GM12801 (cell line): ENCODE measurements around the gene KCNK1.

Experiments used
- CTCF ChIP-seq: IDR thresholded peaks from one replicate; pipeline ENCODE4 v1.5.1; 2011; ENCODE audit warnings: control low read depth; ENCODE audit not compliant: insufficient read length; ENCODE audit errors: extremely low read depth

KCNK1 gene

GRCh38 chr1:233613252-233614172 lies at the start of gene KCNK1:
TSS of gene KCNK1 (plus strand) at chr1:233614106. CDS start at chr1:233614172, 66 bp downstream.
- TF ChIP-seq CTCF, result no peak

- TF ChIP-seq CTCF, result no peak
Measured at GRCh38 chr1:233565313-233565712, 48.6 kb upstream of the KCNK1 start.

DNA sequence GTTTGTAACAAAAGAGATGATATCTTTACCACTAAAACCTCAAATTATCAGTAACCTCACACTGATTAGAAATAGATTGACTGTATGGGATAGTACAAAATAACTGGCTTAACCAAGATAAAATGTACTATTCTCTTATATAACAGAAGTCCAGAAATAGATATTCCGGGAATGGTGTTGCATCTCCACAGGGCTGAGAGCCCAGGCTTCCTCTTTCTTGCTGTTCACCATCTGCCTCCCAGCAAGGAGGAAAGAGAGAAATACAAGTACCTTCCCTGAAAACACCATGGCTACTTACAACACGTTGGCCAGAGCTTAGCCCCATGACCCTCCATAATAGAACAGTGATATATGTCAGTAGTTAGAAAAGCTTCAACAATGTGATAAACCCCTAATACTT lies 47.0 kb upstream of the KCNK1 start:
- TF ChIP-seq CTCF, result no peak

GRCh38 chr1:233569636-233570035 lies 44.3 kb upstream of the KCNK1 start:
- no peak for TF ChIP-seq CTCF

DNA sequence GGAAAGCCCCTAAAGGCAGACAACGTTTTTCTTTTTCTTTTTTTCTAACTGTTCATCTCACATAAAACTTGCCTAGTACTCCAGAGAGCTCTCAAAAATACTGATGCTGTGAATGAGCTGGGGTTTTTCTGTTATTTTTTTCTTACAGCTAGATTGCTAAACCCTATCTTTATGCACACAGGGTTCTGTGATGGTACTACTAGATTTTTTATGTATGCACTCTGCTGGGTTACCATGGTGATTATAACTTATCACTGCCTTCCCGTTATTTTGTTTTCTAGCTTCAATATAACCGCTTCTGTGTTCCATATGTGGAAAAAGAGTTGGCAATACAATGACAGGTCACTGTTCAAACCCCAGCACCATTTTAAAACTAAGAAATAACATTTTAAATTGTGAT lies 43.7 kb upstream of the KCNK1 start:
- TF ChIP-seq CTCF, result no peak

GRCh38 chr1:233570706-233571105 lies 43.2 kb upstream of the KCNK1 start:
- TF ChIP-seq CTCF, result no peak

GRCh38 chr1:233572896-233573295 lies 41.0 kb upstream of the KCNK1 start:
- TF ChIP-seq CTCF, result no peak
